OCI-LY1 (cell line): ENCODE measurements around the gene ADGRL2.

ENCODE experiments used
- EZH2 ChIP-seq: fragments of 200-600 bp; sonication (generic), shearing (Covaris generic); IDR thresholded peaks from 2 replicates; pipeline ENCODE4 v1.8.0; 2017; ENCODE audit warnings: borderline replicate concordance, mixed run types, mild to moderate bottlenecking, antibody characterized with exemption, low read length, moderate library complexity, mixed read lengths
- TF ChIP-seq, protein P1 (sequence below): fragments of 200-600 bp; sonication (generic), shearing (Covaris generic); IDR thresholded peaks from 2 replicates; pipeline ENCODE4 v1.5.1; 2017; ENCODE audit warnings: mild to moderate bottlenecking, antibody characterized with exemption, low read length, moderate library complexity, mixed read lengths

DNA sequence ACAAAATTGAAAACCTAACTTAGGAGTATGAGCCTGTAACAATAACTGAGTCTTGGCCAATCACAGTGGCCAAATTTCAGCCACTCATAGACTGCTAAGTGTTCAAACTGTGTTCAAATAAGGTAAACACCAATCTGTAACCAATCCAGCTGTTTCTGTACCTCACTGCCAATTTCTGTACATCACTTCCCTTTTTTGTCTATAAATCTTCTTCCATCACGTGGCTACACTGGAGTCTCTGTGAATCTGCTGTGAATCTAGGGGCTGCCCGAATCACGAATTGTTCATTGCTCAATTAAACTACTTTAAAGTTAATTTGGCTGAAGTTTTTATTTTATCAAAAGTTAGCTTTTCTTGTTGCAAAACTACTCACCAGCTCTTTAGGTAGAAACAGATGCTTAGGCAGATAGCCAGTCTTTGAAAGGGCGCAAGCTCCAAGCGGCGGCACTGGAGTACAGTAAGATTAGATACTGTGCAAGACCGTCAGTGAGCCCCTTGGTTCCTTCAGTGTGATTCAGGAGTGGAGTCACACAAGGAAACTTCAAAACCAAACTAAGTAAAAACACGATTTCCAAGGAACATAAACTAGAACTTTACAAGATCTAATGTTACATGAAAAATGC is 43.2 kb upstream of the ADGRL2 start:
- TF ChIP-seq, protein P1, sequence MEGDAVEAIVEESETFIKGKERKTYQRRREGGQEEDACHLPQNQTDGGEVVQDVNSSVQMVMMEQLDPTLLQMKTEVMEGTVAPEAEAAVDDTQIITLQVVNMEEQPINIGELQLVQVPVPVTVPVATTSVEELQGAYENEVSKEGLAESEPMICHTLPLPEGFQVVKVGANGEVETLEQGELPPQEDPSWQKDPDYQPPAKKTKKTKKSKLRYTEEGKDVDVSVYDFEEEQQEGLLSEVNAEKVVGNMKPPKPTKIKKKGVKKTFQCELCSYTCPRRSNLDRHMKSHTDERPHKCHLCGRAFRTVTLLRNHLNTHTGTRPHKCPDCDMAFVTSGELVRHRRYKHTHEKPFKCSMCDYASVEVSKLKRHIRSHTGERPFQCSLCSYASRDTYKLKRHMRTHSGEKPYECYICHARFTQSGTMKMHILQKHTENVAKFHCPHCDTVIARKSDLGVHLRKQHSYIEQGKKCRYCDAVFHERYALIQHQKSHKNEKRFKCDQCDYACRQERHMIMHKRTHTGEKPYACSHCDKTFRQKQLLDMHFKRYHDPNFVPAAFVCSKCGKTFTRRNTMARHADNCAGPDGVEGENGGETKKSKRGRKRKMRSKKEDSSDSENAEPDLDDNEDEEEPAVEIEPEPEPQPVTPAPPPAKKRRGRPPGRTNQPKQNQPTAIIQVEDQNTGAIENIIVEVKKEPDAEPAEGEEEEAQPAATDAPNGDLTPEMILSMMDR, result no peak
- no peak for TF ChIP-seq EZH2
